ENCODE data around the gene TMEM212. TPM values are rescaled to one million over a fixed set of nuclear protein-coding genes. Genes with fewer than 3 reads are reported as not detected.

Gene TMEM212
- total and polyA plus RNA-seq, 2 of the 13 experiments (the other 11 are each of a cell fraction or from before 2014, with no cell fraction given) = not detected

DNA sequence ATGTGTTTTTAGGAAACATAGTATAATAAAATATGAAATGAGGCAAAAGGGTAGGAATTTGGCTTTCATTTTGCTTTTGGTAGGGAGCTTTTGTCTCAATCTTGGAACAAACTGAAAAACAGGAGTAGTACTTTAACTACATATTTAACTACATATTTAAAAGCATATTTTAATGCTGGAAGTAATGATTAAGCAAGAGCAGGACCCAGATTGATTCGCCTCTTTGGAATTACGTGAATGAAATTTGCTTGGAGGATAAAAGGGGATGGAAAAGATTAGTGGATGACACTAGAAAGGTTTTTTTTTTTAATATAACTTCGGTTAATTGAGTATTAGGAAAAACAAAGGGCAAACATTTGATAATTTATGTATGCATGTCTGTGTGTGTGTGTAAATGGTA, 11.2 kb upstream of the TMEM212 start:
- Histone ChIP-seq H3K36me3 (replicated peaks in 1 of 2; ENCODE audit: control insufficient read depth in 1 of 2, insufficient read depth in 2 of 2, low read length in 2 of 2) (no peaks in the 10 kb centered on the region), H3K4me2 (ENCODE audit: low read depth, low read length) (no peak overlapping the region), H3K79me2 (ENCODE audit: insufficient read depth, low read length) (no peaks in the 10 kb centered on the region), H2AFZ (ENCODE audit: low read length) (no peak overlapping the region), H3K27ac (ENCODE audit: extremely low read length, insufficient read depth, low read length) (no peak overlapping the region), H3K9ac (ENCODE audit: insufficient read depth, low read depth, low read length) (no peak overlapping the region), H3K4me3 (replicated peaks in 1 of 3; ENCODE audit: insufficient read depth in 1 of 3, low read depth in 2 of 3, low read length in 3 of 3) (no peak overlapping the region), H3K9me3 (ENCODE audit: low read length) (no peaks in the 10 kb centered on the region), H4K20me1 (ENCODE audit: insufficient read depth, low read length) (no peaks in the 10 kb centered on the region), H3K4me1 (ENCODE audit: insufficient read depth, low read length) (peaks cover 77% of the 10 kb centered on the region), H3K27me3 (ENCODE audit: control insufficient read depth in 1 of 2, insufficient read depth in 2 of 2, low read length in 2 of 2) (no peaks in the 10 kb centered on the region)
- in situ Hi-C loops (cut with HindIII; ENCODE audit: extremely low pct_ligation_motif_present, low pct_unique_long_range_greater_than_20kb) (no loop called here), intact Hi-C loops (cut with micrococcal nuclease; ENCODE audit: unreplicated experiment) (loop anchor here (5.0 to 10.0 kb wide), 3 partner anchors 60 to 647 kb away; no protein-coding TSS in a partner anchor)
- 78% methylated on average over 3 of the region's 3 CpGs for WGBS (ENCODE audit: low lambda C conversion rate)
- no peak for FAIRE-seq
- no peak for DNase-seq (ENCODE audit: low spot score)
- ATAC-seq = no peak
- CTCF ChIA-PET (ENCODE audit: low intra/inter-chr PET ratio, low total read pairs) = no interaction called here
- no TSS peak for BruUV-seq (replicated peaks)
- POLR2A ChIA-PET = no interaction called here
- TF ChIP-seq, protein P1, sequence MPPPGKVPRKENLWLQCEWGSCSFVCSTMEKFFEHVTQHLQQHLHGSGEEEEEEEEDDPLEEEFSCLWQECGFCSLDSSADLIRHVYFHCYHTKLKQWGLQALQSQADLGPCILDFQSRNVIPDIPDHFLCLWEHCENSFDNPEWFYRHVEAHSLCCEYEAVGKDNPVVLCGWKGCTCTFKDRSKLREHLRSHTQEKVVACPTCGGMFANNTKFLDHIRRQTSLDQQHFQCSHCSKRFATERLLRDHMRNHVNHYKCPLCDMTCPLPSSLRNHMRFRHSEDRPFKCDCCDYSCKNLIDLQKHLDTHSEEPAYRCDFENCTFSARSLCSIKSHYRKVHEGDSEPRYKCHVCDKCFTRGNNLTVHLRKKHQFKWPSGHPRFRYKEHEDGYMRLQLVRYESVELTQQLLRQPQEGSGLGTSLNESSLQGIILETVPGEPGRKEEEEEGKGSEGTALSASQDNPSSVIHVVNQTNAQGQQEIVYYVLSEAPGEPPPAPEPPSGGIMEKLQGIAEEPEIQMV (CRISPR knock-in tag; IDR thresholded peaks at IDR 0.05; ENCODE audit: low read depth) = no peak
- TF ChIP-seq, protein P2, sequence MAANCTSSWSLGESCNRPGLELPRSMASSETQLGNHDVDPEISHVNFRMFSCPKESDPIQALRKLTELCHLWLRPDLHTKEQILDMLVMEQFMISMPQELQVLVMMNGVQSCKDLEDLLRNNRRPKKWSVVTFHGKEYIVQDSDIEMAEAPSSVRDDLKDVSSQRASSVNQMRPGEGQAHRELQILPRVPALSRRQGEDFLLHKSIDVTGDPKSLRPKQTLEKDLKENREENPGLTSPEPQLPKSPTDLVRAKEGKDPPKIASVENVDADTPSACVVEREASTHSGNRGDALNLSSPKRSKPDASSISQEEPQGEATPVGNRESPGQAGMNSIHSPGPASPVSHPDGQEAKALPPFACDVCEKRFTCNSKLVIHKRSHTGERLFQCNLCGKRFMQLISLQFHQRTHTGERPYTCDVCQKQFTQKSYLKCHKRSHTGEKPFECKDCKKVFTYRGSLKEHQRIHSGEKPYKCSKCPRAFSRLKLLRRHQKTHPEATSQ (CRISPR knock-in tag; IDR thresholded peaks at IDR 0.05; ENCODE audit: borderline replicate concordance) = no peak
- TF ChIP-seq TBX3 (IDR thresholded peaks at IDR 0.05; ENCODE audit: borderline replicate concordance) (no peak), JUN (CRISPR knock-in tag; IDR thresholded peaks at IDR 0.05) (no peak)
- TF ChIP-seq, protein P3, sequence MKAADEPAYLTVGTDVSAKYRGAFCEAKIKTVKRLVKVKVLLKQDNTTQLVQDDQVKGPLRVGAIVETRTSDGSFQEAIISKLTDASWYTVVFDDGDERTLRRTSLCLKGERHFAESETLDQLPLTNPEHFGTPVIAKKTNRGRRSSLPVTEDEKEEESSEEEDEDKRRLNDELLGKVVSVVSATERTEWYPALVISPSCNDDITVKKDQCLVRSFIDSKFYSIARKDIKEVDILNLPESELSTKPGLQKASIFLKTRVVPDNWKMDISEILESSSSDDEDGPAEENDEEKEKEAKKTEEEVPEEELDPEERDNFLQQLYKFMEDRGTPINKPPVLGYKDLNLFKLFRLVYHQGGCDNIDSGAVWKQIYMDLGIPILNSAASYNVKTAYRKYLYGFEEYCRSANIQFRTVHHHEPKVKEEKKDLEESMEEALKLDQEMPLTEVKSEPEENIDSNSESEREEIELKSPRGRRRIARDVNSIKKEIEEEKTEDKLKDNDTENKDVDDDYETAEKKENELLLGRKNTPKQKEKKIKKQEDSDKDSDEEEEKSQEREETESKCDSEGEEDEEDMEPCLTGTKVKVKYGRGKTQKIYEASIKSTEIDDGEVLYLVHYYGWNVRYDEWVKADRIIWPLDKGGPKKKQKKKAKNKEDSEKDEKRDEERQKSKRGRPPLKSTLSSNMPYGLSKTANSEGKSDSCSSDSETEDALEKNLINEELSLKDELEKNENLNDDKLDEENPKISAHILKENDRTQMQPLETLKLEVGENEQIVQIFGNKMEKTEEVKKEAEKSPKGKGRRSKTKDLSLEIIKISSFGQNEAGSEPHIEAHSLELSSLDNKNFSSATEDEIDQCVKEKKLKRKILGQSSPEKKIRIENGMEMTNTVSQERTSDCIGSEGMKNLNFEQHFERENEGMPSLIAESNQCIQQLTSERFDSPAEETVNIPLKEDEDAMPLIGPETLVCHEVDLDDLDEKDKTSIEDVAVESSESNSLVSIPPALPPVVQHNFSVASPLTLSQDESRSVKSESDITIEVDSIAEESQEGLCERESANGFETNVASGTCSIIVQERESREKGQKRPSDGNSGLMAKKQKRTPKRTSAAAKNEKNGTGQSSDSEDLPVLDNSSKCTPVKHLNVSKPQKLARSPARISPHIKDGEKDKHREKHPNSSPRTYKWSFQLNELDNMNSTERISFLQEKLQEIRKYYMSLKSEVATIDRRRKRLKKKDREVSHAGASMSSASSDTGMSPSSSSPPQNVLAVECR (CRISPR knock-in tag; IDR thresholded peaks at IDR 0.05; ENCODE audit: borderline replicate concordance) = no peak
- TF ChIP-seq, protein P4, sequence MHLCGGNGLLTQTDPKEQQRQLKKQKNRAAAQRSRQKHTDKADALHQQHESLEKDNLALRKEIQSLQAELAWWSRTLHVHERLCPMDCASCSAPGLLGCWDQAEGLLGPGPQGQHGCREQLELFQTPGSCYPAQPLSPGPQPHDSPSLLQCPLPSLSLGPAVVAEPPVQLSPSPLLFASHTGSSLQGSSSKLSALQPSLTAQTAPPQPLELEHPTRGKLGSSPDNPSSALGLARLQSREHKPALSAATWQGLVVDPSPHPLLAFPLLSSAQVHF (CRISPR knock-in tag; IDR thresholded peaks at IDR 0.05) = no peak
- TF ChIP-seq, protein P5, sequence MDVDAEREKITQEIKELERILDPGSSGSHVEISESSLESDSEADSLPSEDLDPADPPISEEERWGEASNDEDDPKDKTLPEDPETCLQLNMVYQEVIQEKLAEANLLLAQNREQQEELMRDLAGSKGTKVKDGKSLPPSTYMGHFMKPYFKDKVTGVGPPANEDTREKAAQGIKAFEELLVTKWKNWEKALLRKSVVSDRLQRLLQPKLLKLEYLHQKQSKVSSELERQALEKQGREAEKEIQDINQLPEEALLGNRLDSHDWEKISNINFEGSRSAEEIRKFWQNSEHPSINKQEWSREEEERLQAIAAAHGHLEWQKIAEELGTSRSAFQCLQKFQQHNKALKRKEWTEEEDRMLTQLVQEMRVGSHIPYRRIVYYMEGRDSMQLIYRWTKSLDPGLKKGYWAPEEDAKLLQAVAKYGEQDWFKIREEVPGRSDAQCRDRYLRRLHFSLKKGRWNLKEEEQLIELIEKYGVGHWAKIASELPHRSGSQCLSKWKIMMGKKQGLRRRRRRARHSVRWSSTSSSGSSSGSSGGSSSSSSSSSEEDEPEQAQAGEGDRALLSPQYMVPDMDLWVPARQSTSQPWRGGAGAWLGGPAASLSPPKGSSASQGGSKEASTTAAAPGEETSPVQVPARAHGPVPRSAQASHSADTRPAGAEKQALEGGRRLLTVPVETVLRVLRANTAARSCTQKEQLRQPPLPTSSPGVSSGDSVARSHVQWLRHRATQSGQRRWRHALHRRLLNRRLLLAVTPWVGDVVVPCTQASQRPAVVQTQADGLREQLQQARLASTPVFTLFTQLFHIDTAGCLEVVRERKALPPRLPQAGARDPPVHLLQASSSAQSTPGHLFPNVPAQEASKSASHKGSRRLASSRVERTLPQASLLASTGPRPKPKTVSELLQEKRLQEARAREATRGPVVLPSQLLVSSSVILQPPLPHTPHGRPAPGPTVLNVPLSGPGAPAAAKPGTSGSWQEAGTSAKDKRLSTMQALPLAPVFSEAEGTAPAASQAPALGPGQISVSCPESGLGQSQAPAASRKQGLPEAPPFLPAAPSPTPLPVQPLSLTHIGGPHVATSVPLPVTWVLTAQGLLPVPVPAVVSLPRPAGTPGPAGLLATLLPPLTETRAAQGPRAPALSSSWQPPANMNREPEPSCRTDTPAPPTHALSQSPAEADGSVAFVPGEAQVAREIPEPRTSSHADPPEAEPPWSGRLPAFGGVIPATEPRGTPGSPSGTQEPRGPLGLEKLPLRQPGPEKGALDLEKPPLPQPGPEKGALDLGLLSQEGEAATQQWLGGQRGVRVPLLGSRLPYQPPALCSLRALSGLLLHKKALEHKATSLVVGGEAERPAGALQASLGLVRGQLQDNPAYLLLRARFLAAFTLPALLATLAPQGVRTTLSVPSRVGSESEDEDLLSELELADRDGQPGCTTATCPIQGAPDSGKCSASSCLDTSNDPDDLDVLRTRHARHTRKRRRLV (CRISPR knock-in tag; IDR thresholded peaks at IDR 0.05) = no peak
- TF ChIP-seq, protein P6, sequence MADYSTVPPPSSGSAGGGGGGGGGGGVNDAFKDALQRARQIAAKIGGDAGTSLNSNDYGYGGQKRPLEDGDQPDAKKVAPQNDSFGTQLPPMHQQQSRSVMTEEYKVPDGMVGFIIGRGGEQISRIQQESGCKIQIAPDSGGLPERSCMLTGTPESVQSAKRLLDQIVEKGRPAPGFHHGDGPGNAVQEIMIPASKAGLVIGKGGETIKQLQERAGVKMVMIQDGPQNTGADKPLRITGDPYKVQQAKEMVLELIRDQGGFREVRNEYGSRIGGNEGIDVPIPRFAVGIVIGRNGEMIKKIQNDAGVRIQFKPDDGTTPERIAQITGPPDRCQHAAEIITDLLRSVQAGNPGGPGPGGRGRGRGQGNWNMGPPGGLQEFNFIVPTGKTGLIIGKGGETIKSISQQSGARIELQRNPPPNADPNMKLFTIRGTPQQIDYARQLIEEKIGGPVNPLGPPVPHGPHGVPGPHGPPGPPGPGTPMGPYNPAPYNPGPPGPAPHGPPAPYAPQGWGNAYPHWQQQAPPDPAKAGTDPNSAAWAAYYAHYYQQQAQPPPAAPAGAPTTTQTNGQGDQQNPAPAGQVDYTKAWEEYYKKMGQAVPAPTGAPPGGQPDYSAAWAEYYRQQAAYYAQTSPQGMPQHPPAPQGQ (CRISPR knock-in tag; IDR thresholded peaks at IDR 0.05; ENCODE audit: borderline replicate concordance) = no peak

Data from HepG2 (cell line).